COLO668 (cell line): ENCODE measurements around the gene PMEPA1.

Source experiments
- DNase-seq: peaks from one replicate; lab custom pipeline; 2025; ENCODE audit not compliant: unreplicated experiment; lab: John Stamatoyannopoulos, UW

The PMEPA1 gene

DNA sequence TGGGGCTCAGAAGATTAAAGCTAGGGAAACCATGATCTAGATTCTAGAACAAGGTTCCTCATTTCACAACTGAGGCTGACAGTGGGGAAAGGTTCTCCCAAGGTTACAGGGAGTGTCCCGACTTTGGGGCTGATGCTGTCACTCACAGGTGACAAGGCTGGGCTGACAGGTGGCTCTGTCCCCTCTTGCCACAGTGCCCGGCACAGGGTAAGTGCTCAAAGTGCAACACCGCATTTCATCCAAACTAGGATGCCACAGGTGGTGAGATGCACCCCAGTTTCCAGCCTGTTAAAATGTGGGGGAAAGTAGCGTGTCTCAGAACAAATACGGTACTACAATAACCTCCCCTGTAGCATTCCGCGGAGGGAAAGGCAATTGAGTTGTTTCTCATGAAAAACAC lies 97.4 kb downstream of the PMEPA1 start:
- DNase-seq = no peak

DNA sequence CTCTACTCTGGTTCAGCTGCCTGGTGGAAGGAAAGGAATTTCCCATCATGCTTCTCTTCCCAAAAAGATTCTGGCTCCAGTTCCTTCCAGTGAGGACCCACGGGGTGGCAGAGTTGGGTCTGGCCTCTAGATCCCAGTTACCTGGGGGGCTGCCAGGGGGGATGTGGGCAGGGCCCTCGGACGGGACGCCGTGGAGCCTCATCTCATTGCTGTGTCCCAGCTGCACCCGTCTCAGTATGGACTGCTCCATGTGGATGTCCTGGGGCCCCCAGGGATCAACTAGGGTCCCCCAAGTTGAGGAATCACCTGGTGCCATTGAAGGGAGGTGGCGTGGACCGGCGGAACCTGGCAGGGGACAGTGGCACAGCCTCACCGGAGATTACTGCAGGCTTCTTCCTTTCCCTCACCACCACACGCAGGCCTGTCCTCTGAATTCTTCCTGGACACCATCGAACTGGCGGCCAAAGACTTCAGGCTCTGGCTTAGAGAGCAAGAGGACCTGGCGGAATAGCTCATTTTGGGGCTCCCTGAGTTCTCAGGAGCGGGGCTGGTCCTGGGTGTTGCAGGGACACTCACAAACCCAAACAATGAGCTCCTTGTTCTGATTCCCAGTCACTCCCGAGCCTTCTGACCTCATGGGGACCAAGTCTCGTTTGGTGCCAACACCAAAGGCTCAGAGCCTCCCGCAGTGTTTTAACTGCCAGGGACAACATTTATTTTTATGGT lies 98.1 kb downstream of the PMEPA1 start:
- no peak for DNase-seq

DNA sequence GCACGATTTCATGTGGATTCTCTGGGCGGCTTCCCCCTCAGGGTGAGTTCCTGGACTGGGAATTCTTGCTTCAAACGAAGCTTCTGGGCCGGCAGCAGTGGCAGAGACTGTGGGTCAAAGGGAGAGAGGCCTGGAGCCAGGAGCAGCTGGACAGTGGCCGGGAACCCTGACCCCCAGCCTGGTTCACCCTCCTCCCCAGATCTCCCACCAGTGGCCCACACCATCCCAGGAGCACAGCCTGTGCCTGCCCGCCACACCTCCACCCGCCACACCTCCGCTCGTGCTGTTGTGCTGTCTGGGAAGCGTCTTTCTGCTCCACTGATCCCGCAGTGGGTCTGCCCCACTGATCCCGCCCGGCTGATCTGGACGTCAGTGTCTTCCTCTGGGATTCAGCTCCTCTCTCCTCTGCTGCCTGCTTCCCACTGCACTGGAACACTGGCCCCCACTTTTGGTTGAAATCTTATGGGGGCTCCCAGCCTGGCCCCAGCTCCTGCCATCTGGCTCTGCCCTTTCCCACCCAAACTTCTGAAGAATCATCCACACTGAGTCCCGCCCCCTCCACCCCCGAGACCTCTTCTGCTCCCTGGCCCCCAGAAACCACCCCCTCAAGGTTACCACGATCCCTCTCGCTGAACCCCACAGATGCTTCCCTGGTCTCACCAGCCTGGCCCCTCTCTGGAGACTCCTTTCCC lies 99.4 kb downstream of the PMEPA1 start:
- no peak for DNase-seq

- DNase-seq = no peak
These were observed 100.0 kb downstream of the PMEPA1 start for GRCh38 chr20:57609842-57610167.

DNA sequence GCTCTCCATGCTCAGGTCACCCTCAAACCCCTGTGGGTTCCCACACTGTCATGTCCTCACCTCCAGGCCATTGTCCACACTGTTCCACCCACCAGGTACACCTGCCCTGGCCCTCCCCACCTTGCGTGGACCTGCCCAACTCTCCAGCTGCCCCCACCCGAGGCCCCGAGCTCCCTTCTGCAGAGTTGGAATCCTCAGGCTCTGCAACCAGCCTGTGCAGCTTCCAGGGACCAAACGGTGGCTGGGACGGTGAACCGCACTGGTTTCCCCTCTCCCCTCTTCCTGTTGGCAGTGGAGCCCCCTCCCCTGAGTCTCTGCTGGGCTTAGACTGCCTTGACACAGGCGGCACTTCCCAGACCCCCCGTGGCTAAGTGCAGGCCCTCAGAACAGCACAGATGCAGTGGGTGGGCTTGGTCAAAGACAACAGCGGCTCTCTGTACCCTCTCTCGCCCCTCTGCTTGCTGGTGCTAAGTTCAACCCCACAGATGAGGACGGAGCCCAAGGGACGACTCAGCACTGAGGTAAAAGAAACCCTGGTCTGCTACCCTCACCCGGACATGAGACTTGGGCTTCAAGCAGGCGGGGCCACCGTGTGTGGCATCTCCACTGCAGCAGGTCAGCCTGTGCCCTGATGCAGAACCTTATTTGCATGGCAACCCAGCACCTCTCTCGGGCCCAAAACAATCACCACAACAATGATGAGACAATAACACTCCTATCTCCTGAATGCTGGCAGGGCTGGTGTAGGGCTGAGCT lies 100.6 kb downstream of the PMEPA1 start:
- no peak for DNase-seq

- no peak for DNase-seq
These were observed 101.3 kb downstream of the PMEPA1 start for GRCh38 chr20:57608516-57608915.

- no peak for DNase-seq
These were observed 103.9 kb downstream of the PMEPA1 start for GRCh38 chr20:57605878-57606277.

DNA sequence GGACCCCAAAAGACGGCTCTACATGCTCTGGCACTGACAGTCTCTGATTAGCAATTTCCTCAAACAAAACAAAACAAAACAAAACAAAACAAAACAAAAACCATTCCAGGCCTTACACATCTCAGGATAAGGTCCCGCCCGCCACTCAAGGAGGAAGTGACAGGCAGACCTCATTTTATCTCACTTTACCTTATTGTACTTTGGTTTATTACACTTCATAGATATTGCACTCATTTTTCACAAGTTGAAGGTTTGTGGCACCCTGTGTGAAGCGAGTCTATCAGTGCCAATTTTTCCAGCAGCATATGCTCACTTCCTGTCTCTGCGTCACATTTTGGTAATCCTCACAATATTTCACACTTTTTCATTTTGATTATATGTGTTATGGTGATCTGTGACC lies 104.8 kb downstream of the PMEPA1 start:
- no peak for DNase-seq

DNA sequence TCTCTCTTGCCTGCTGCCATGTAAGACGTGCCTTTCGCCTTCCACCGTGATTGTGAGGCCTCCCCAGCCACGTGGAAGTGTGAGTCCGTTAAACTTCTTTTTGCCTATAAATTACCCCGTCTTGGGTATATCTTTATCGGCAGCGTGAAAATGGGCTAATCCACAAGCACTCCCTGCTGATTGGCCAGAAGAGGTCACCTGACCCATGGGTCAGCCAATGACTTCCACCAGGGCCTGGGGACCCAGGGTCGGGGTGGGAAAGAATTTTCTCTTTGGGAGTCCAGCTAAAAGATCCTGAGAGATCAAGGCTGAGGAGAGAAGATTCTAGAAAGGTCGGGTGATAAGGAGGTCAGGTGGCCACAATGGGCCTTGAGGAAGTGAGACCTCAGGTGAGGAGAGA lies 106.7 kb downstream of the PMEPA1 start:
- DNase-seq = no peak

DNA sequence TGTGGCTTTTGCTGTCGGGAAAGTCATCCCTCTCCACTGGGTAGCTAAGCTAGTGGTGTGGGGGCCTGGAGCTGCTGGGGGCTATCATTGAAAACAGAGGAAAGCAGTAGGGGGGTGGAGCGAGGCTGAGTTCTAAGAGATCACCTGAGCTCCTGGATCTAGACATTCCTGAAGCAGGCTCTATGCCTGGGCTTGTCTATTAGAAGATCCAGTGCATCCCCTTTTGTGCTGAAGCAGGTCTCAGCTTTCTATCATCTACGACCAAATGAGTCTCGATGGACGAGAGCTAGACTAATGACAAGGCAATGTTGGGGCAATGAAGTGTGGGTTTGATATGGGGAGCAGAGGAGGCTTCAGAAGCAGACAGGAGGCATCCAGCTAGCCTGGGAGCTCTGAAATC lies 108.1 kb downstream of the PMEPA1 start:
- no peak for DNase-seq

GRCh38 chr20:57601211-57601570 lies 108.6 kb downstream of the PMEPA1 start:
- DNase-seq = no peak

DNA sequence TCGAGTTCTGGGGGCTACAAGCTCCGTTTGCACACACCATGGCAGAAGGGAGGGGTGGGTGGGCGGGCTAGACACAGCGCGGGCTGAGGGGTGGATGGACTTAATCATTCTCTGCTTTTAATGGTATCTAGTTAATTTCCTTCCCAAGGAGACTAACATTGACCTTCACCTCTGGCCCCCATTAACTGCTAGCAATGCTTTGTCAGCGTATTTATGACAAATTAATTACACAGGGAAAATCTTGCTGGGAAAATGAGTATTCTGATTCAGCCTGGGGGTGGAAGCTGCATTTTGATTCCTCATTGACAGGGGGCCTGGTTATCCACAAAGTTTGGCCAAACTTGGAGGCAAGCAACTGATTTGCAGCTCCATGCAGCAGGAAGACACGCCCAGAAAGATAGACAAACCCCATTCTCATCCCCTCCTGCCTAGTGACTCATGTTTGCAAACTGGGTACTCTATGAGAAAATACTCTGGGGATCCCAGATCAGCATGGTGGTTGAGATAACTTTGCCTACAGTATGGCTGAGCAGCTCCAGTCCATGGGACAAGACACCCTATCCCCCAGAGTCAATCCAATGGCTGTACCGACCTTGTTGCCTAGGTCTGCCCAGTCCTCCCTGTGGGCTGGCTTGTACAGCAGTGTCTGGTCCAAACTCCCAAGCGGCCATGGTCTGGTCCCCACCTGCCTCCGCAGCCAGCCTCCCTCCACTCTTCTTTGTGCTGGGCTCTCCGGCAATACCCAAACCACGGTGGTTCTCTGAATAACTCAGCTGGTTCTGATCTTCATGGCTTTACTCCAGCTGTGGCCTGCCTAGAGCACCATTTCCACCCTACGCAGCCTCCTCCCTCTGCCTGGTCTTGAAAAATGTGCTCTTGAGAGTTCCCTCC lies 109.2 kb downstream of the PMEPA1 start:
- no peak for DNase-seq

GRCh38 chr20:57598491-57598890 lies 111.3 kb downstream of the PMEPA1 start:
- no peak for DNase-seq
